Endothelial cell (in vitro differentiated cells): ENCODE measurements around the gene CHST11. TPM values are rescaled to one million over a fixed set of nuclear protein-coding genes. Genes with fewer than 3 reads are reported as not detected.

Experiments used
- DNase-seq: peaks from one replicate; pipeline ENCODE4 v3.0.0; 2021; ENCODE audit warnings: low spot score
- H3K27ac Mint-ChIP-seq: one replicate; pipeline ENCODE4 v1.8.0; 2021; ENCODE audit warnings: mixed read lengths, inconsistent platforms; ENCODE audit not compliant: unreplicated experiment
- H3K27me3 Mint-ChIP-seq: one replicate; pipeline ENCODE4 v1.8.0; 2021; ENCODE audit warnings: mild to moderate bottlenecking, moderate library complexity, mixed read lengths, inconsistent platforms; ENCODE audit not compliant: unreplicated experiment
- H3K36me3 Mint-ChIP-seq: one replicate; pipeline ENCODE4 v1.8.0; 2021; ENCODE audit warnings: mild to moderate bottlenecking, low read depth, mixed read lengths, inconsistent platforms; ENCODE audit not compliant: unreplicated experiment
- H3K4me1 Mint-ChIP-seq: one replicate; pipeline ENCODE4 v1.8.0; 2021; ENCODE audit warnings: mild to moderate bottlenecking, mixed read lengths, inconsistent platforms; ENCODE audit not compliant: unreplicated experiment
- H3K4me3 Mint-ChIP-seq: one replicate; pipeline ENCODE4 v1.8.0; 2021; ENCODE audit warnings: mild to moderate bottlenecking, mixed read lengths, inconsistent platforms; ENCODE audit not compliant: unreplicated experiment
- H3K9me3 Mint-ChIP-seq: one replicate; pipeline ENCODE4 v1.8.0; 2021; ENCODE audit warnings: mixed read lengths, inconsistent platforms; ENCODE audit not compliant: unreplicated experiment
- total RNA-seq: library from RNA; stranded (reverse); fragmentation: NEBNext Ultra II Directional; extraction: Animal tissue kit (Norgen Biotek cat#: 25700); gene quantifications from one replicate; pipeline ENCODE4 v1.2.1, GENCODE V29; 2021; ENCODE audit not compliant: unreplicated experiment
- TF ChIP-seq, protein P1 (sequence below): fragments of 200-600 bp; sonication (generic); IDR thresholded peaks from one replicate; pipeline ENCODE4 v1.5.0; 2021; ENCODE audit warnings: antibody characterized with exemption; ENCODE audit not compliant: unreplicated experiment

CHST11 gene
- total RNA-seq, 1 donor from 2014 or later, result 11.8 TPM

GRCh38 chr12:104484079-104484478 is 27.3 kb downstream of the CHST11 start:
- H3K9me3 Mint-ChIP-seq, result peaks cover 6% of the 10 kb centered on the region
- H3K27me3 Mint-ChIP-seq, result peaks cover 6% of the 10 kb centered on the region
- H3K4me3 Mint-ChIP-seq, result no peak overlapping the region
- peaks cover 5% of the 10 kb centered on the region for H3K4me1 Mint-ChIP-seq
- TF ChIP-seq, protein P1, sequence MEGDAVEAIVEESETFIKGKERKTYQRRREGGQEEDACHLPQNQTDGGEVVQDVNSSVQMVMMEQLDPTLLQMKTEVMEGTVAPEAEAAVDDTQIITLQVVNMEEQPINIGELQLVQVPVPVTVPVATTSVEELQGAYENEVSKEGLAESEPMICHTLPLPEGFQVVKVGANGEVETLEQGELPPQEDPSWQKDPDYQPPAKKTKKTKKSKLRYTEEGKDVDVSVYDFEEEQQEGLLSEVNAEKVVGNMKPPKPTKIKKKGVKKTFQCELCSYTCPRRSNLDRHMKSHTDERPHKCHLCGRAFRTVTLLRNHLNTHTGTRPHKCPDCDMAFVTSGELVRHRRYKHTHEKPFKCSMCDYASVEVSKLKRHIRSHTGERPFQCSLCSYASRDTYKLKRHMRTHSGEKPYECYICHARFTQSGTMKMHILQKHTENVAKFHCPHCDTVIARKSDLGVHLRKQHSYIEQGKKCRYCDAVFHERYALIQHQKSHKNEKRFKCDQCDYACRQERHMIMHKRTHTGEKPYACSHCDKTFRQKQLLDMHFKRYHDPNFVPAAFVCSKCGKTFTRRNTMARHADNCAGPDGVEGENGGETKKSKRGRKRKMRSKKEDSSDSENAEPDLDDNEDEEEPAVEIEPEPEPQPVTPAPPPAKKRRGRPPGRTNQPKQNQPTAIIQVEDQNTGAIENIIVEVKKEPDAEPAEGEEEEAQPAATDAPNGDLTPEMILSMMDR, result no peak
- DNase-seq, result no peak
- H3K36me3 Mint-ChIP-seq, result peaks cover 13% of the 10 kb centered on the region
- no peak overlapping the region for H3K27ac Mint-ChIP-seq

DNA sequence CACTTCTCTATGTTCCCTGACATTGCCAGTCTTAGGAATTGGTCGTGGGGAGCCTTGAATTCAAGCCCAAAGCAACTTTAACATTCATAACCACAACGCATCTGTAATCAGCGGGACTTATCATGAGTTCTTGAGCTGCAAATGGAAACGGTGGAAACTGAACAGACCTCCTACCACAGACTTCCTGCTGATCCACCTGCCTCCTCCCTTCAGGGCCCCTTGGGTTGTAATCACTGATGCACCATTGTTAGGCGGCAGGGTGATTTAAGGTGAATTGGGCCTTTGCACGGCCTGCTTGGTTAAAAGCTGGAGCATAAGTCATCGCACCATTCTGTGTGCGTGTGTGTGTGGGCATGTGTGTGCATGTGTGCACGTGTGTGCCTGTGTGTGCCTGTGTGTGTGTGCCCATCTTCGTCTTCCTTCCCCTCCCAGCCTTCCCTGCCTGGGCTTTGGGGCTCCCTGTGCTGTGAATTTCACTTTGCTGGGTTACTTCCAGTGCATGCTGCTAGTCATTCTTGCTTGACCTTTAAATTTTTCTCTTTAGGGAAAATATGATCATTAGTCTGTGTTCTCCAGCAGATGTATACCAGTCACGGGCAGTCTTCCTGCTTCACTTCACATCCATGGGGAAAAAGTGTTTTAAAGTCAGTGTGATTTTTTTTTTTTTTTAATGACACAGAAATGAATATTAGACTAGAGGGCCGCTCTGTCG is 29.1 kb downstream of the CHST11 start:
- Mint-ChIP-seq H3K9me3 (peaks cover 6% of the 10 kb centered on the region), H3K36me3 (peaks cover 13% of the 10 kb centered on the region), H3K27ac (no peak overlapping the region), H3K4me1 (peaks cover 10% of the 10 kb centered on the region), H3K27me3 (peaks cover 7% of the 10 kb centered on the region), H3K4me3 (no peak overlapping the region)
- no peak for DNase-seq
- TF ChIP-seq, protein P1, result no peak

GRCh38 chr12:104486363-104486750 is 29.6 kb downstream of the CHST11 start:
- peaks cover 9% of the 10 kb centered on the region for H3K27me3 Mint-ChIP-seq
- H3K27ac Mint-ChIP-seq, result no peak overlapping the region
- no peak overlapping the region for H3K4me3 Mint-ChIP-seq
- H3K36me3 Mint-ChIP-seq, result peaks cover 8% of the 10 kb centered on the region
- no peak for DNase-seq
- TF ChIP-seq, protein P1, result no peak
- H3K9me3 Mint-ChIP-seq, result peaks cover 2% of the 10 kb centered on the region
- peaks cover 14% of the 10 kb centered on the region for H3K4me1 Mint-ChIP-seq

- Mint-ChIP-seq H3K9me3 (no peaks in the 10 kb centered on the region), H3K4me3 (no peak overlapping the region), H3K36me3 (peaks cover 6% of the 10 kb centered on the region), H3K4me1 (peaks cover 11% of the 10 kb centered on the region), H3K27me3 (peaks cover 9% of the 10 kb centered on the region), H3K27ac (no peak overlapping the region)
- DNase-seq, result no peak
- TF ChIP-seq, protein P1, result no peak
Measured at GRCh38 chr12:104486943-104487819, 30.4 kb downstream of the CHST11 start.

- H3K27ac Mint-ChIP-seq, result no peak overlapping the region
- no peak overlapping the region for H3K4me3 Mint-ChIP-seq
- DNase-seq, result no peak
- no peaks in the 10 kb centered on the region for H3K36me3 Mint-ChIP-seq
- peaks cover 11% of the 10 kb centered on the region for H3K4me1 Mint-ChIP-seq
- no peaks in the 10 kb centered on the region for H3K9me3 Mint-ChIP-seq
- H3K27me3 Mint-ChIP-seq, result peaks cover 6% of the 10 kb centered on the region
- TF ChIP-seq, protein P1, result no peak
Measured at GRCh38 chr12:104488374-104488773, 31.6 kb downstream of the CHST11 start.
